Body of pancreas (tissue), 4 donors: ENCODE data around the gene COLEC11.

Source experiments
- POLR2A ChIP-seq, 3 donors: fragments of 450-650 bp; IDR thresholded peaks; one replicate each; pipeline ENCODE4 v1.6.1; 2016; ENCODE audit warnings: antibody characterized with exemption in 3 of 3, mild to moderate bottlenecking in 2 of 3
- TF ChIP-seq, protein P1 (sequence below), 7 experiments: fragments of 450-650 bp in 4 of 7; fragments of 200-600 bp in 3 of 7; sonication (generic) in 3 of 7; IDR thresholded peaks; one replicate each; pipeline ENCODE4 v1.5.1; 2016 to 2019; ENCODE audit warnings: antibody characterized with exemption in 7 of 7

DNA sequence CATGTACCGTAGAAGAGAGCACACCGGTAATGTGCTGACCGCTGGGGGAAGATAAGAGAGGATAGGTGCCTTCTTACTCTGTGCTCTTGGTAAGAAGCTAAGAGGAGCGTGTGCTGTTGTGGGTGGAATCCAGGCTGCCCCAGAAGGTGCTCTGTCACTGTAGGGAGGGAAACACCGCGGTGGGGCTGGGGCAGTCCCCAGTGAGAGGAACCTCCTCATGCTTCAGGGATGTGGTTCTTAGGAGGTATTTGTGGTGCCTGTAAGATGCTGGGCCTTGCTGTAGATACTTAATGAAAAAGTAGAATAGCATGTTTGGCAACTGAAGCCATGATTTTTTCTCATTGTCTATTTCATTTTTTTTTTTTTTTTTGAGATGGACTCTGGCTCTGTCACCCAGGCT lies 1.1 kb downstream of the COLEC11 start:
- TF ChIP-seq, protein P1, sequence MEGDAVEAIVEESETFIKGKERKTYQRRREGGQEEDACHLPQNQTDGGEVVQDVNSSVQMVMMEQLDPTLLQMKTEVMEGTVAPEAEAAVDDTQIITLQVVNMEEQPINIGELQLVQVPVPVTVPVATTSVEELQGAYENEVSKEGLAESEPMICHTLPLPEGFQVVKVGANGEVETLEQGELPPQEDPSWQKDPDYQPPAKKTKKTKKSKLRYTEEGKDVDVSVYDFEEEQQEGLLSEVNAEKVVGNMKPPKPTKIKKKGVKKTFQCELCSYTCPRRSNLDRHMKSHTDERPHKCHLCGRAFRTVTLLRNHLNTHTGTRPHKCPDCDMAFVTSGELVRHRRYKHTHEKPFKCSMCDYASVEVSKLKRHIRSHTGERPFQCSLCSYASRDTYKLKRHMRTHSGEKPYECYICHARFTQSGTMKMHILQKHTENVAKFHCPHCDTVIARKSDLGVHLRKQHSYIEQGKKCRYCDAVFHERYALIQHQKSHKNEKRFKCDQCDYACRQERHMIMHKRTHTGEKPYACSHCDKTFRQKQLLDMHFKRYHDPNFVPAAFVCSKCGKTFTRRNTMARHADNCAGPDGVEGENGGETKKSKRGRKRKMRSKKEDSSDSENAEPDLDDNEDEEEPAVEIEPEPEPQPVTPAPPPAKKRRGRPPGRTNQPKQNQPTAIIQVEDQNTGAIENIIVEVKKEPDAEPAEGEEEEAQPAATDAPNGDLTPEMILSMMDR (IDR thresholded peaks at IDR 0.05), result no peak
- no peak for TF ChIP-seq POLR2A (IDR thresholded peaks at IDR 0.05)
